GM12875 (cell line): ENCODE measurements around the gene SULT1C3.
"Not testable (repeated sequence)": the region's sequence is repeated elsewhere in the genome, so short reads cannot be mapped to it uniquely, and the experiment has no call there.

Experiments used
- H3K4me3 ChIP-seq: one replicate; pipeline ENCODE4 v1.5.1; 2011; ENCODE audit warnings: low read depth, low read length, control low read depth
- CTCF ChIP-seq: IDR thresholded peaks from 2 replicates; pipeline ENCODE4 v1.5.1; 2011; ENCODE audit warnings: low read depth, mild to moderate bottlenecking, control low read depth, inconsistent platforms, low read length, moderate library complexity, borderline replicate concordance; ENCODE audit not compliant: insufficient read depth

The SULT1C3 gene

GRCh38 chr2:108278631-108279030 is 38.9 kb downstream of the SULT1C3 start:
- H3K4me3 ChIP-seq, result no peak overlapping the region
- no peak for TF ChIP-seq CTCF

GRCh38 chr2:108279468-108279867 is 39.7 kb downstream of the SULT1C3 start:
- TF ChIP-seq CTCF, result no peak
- no peak overlapping the region for H3K4me3 ChIP-seq

- no peak overlapping the region for H3K4me3 ChIP-seq
- no peak for TF ChIP-seq CTCF
These were observed 40.7 kb downstream of the SULT1C3 start for GRCh38 chr2:108280466-108280865.

- H3K4me3 ChIP-seq, result not testable (repeated sequence)
These were observed 44.8 kb downstream of the SULT1C3 start for GRCh38 chr2:108284566-108284965.

GRCh38 chr2:108285616-108286015 is 45.8 kb downstream of the SULT1C3 start:
- TF ChIP-seq CTCF, result no peak
- no peak overlapping the region for H3K4me3 ChIP-seq

GRCh38 chr2:108287169-108287568 is 47.4 kb downstream of the SULT1C3 start:
- TF ChIP-seq CTCF, result no peak
- H3K4me3 ChIP-seq, result no peak overlapping the region

- no peak within 1 kb of the TSS for H3K4me3 ChIP-seq
- no peak for TF ChIP-seq CTCF
These were observed 48.9 kb downstream of the SULT1C3 start, which contains the start of gene SULT1C2 for GRCh38 chr2:108288534-108289106. SULT1C2 (plus strand) TSS chr2:108288895; CDS start chr2:108293668, 4,773 bp downstream.

GRCh38 chr2:108293850-108294249 is 54.1 kb downstream of the SULT1C3 start:
- no peak for TF ChIP-seq CTCF
- H3K4me3 ChIP-seq, result no peak overlapping the region
